8988T (cell line): ENCODE data around the gene SARS1.
"Not testable (repeated sequence)": the region's sequence is repeated elsewhere in the genome, so short reads cannot be mapped to it uniquely, and the experiment has no call there.

Source experiments
- DNase-seq: peaks from one replicate; pipeline ENCODE4 v3.0.0; 2011

SARS1 gene

DNA sequence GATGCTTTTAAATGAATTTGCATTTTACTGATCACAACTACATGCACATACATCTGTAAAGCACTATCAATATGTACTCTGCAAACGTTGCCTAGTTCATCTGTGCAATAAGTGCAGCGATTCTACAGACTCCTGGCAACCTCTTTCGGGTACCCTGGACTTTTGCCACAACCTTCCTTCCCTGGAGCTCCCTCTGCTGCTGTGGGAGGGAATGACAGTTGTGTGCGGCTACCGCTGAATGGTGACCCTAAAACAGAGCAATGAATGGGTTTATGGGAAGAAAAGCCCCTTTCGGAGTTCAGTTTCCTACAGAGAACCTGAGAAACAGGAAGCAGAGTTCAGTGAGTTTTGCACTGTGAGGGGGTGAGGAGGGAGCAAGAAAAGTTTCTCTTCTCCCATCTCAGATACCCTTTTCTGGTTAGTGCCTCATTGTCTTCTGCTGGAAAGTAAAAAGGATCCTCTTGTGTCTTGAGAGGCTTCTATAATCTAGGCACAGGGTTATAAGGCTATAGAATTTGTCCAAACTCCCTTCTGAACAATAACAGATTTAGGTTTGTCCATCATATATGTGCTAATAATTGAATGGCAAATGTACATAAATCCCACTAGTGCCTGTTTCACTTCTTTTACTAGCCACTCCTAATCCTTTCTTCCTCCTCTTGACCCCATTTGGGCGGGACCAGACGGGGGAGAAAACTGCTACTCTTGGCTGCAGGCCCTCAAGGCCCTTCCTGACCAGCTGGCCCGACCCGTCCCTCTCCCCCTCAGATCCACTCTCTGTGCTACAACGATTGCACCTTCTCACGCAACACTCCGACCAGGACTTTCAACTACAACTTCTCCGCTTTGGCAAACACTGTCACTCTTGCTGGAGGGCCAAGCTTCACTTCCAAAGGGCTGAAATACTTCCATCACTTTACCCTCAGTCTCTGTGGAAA, 19.8 kb upstream of the SARS1 start:
- no peak for DNase-seq

DNA sequence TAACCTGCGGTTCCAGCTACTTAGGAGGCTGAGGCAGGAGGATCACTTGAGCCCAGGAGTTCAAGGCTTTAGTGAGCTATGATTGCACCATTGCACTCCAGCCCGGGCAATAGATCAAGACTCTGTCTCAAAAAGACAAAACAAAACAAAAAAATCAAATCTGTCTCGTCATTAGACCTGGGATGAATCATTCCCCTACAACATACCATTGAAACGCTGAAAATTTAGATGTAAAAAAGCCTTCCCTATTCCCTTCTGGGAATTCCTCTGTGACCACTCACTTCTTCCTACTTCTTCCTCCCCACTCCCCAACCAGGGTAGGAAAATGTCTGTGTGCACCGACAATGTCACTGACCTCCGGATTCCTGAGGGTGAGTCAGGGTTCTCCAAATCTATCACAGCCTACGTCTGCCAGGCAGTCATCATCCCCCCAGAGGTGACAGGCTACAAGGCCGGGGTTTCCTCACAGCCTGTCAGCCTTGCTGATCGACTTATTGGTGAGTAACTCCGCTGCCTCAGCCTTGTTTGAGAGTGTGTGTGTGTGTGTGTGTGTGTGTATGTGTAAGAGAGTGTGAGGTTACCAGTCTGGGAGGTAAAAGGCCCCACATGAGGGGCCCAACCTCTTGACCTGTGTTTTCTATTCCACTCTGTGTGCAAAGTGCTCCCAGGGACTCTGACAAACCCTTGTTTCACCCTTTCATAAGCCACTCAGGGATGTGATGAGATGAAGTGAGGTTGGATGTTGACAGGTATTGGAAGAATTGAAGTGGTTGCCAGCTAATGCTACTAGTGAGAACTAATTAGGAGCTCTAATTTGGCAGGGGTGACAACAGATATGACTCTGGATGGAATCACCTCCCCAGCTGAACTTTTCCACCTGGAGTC, 16.3 kb upstream of the SARS1 start:
- peak; percentile 49 for DNase-seq

DNA sequence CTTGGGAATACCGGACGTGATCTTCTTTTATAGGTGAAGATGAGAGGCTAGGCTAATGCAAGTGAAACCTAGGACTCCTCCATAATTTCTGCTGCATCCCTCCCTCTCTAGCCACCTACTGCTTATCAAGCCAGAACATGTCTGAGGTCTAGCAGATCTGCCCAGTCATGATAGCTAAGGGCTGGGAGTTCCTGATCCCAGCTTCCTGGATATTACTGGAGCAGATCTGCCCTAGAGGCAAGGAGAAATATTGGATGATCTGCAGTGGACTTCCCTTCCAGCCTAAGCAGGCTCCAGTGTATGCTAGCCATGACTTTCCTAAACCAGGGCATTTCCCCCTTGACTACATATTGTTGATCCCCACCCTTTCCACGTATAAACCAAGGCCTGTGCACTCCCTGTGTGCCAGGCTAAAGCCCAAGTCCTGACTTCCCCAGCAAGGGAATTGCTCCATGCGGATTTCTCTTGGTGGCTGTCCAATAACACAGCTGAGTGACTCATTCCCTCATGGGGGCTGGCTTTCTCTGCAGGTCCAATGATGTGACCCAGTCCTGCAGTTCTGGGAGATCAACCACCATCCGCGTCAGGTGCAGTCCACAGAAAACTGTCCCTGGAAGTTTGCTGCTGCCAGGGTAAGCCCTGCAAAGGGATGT, 15.5 kb upstream of the SARS1 start:
- DNase-seq = no peak

DNA sequence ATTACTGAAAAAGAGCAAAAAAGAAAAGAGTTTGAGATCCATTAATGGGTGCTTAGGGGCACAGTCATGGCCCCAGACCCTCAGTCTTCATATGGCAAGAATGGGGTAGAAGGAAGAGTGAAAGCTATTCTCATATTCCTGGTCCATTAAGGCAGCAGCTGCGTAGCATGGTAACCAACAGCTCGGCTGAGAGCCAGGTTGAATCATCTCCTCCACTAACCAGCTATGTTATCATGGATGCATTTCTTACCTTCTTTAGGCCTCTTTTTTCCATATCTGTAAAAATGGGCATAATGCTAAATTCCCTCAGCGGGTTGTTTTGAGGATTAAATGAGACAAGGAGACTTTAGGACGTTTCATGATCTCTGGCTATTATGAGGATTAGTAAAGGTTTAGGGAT, 15.0 kb upstream of the SARS1 start:
- DNase-seq = no peak

DNA sequence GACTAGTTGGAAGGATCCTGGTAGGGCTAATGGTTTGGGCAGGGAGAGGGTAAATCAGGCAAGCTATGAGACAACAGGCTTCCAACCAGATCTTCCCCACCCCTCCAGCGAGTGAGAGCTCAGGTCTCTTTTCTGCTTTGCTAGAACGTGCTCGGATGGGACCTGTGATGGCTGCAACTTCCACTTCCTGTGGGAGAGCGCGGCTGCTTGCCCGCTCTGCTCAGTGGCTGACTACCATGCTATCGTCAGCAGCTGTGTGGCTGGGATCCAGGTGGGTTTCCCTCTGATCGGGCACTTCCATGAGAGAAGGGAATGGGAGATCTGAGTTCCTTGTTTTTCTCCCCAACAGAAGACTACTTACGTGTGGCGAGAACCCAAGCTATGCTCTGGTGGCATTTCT, 14.0 kb upstream of the SARS1 start:
- DNase-seq = no peak

DNA sequence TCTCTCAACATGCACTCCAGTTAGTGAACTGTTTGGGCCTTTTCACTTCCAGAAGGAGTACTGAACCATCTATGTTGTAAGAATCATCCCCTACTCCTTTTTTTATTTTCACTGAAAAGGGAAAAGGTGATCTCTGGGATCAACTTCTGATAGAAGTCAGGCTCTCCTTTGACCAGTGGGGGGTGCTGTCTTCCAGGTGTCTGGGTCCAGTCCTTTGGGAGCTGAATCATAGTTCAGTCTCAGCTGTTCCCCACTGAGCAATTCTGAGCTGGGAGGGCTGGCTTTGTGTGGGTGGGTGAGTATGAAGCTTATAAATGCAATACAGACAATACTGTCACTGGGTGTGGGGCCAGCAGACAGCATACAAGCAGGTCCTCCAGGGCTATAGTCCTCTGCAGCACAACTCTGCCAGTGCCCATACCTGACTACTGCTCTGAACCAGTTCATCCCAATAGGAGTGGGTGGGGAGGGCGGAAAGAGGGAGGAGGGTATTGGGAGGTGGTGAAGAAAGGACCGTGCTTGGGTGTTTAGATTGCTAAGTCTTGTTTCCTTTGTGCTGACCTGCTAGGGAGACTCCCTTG, 12.5 kb upstream of the SARS1 start:
- peak; percentile 38 for DNase-seq

DNA sequence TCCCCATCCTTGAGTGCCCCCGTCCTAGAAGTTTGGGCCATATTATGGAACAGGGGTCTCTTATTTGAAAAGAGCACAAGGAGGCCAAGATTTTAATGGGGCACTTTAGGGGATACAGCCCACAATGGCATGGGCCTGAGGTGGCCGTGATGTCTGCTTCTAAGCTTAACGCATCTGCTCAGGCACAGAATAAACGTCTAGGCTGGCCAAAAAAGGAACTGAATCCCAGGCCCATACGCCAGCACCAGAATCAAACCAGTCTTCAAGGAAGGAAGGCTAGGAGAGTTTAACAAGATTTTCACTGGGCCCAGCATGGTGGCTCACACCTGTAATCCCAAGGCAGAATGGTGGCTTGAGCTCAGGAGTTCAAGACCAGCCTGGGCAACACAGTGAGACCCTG, 9.2 kb upstream of the SARS1 start:
- no peak for DNase-seq

DNA sequence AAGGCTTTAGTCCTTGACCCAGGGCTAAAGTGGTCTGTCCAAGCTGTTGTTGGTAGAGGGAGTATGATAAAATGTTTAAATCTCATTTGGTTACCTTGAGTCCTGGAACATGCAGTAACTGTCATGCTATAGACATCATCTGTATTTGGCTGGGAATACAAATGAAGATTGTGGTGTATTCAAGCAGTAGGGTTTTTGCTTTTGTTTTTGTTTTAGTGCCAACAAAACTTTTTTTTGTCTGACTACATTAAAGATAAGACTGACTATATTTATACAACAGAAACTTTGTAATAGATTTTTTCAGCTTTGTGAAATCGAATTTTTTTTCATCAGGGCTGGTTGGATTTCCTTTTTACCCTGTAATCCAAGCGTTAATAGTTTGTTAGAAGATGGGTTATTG, 7.4 kb upstream of the SARS1 start:
- DNase-seq = no peak

DNA sequence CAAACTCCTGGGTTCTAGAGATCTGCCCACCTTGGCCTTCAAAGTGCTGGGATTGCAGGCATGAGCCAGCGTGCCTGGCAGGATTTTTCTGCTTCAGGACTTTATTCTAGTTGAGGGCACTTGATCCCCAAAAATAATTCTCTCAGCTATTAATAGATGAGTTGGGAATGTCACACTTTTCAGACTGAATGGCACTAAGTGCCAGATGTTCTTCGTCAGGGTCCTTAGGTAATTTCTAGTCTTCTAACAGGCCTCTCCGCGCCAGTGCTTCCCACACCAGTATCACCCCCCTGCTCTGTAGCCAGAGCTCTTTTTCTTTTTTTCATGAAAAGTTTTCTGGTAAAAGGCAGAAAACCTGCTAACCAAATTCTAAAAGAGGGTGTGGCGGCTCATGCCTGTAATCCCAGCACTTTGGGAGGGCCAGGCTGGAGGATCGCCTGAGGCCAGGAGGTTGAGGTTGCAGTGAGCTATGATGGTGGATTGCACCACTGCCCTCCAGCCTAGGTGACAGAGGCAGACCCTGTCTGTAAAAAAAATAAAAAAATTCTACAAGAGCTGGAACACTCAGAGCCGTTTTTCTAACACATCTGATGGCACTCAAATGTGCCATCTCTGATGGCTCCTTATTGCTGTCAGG, 6.1 kb upstream of the SARS1 start:
- no peak for DNase-seq

DNA sequence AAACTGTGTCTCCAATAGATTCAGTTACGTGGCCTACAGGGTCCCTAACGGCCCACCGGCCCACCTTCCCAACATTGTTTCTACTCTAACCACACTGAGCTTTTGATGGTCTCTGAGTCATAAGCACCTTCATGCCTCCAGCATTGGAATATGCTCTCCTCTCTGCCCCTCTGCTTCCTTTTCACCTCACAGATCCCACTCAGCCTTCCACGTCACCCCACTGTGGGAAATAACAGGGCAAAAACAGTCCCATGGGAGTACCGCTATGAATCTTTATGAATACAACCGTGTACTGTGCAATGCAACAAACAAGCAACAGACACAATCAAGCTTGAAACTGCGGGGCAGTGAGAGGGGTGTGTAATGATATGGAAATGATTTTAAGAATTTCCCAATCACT, 5.3 kb upstream of the SARS1 start:
- DNase-seq = no peak

DNA sequence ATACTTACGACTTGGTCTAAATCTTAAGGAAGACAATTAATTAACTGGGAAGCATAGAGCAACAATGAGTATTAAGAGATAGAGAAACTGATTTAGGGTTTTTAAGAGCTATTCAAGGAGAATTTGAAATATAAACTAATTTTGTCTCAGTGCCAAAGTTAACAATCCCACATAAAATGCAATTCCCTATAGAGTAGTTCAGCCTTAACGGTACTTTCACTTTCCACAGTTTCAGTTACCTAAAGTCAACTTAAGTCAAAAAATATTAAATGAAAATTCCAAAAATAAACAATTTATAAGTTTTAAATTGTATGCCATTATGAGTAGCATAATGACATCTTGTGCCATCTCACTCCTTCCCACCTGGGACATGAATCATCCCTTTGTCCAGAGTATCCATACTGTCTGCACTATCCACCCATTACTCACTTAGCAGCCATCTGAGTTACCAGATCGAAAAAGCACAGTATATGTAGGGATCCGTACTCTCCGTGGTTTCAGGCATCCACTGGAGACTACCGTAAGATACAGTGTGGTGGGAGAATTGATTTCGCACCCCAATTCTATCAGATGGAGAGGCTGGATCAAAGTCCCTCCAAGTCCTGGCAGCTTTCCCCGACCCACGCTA, 4.8 kb upstream of the SARS1 start:
- no peak for DNase-seq

DNA sequence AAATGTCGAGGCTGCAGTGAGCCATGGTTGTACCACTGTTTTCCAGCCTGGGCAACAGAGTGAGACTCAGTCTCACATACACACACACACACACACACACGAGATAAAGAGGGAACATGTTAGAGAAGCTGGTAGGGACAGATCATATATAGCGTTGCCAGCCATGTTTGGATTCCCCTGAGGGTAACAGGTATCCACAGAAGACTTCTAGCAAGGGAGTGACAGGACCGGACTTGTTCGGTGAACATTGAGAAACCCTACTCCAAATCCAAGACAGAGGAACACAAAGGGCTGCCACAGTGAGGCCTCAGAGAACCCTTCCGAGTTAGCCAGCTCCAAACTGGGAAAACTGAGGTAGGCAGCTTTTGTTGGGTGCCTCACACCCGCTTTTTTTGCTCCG, 3.7 kb upstream of the SARS1 start:
- no peak for DNase-seq

DNA sequence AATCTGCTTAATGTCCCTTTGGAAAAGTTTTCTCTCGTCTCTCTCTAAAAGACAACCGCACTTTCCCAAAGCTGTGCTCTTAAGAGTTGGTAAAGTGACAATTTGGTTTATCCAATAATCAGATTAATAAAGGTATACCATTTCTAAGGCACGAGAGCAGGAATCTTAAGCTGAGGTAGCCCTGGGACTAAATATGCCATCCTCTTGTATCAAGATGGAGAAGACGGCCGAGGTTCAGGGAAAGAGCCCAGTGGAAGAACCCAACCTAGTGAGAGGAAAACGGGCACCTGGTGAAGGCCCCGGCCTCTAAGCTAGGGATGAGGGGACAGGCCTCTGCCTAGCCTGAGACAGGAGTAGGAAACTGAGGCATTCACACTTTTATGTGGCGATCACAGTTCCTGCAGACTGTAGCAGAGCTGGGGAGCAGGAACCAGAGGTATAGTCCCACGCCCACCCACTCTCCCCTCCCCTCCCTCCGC, 334 bp upstream of the SARS1 start:
- no peak for DNase-seq

DNA sequence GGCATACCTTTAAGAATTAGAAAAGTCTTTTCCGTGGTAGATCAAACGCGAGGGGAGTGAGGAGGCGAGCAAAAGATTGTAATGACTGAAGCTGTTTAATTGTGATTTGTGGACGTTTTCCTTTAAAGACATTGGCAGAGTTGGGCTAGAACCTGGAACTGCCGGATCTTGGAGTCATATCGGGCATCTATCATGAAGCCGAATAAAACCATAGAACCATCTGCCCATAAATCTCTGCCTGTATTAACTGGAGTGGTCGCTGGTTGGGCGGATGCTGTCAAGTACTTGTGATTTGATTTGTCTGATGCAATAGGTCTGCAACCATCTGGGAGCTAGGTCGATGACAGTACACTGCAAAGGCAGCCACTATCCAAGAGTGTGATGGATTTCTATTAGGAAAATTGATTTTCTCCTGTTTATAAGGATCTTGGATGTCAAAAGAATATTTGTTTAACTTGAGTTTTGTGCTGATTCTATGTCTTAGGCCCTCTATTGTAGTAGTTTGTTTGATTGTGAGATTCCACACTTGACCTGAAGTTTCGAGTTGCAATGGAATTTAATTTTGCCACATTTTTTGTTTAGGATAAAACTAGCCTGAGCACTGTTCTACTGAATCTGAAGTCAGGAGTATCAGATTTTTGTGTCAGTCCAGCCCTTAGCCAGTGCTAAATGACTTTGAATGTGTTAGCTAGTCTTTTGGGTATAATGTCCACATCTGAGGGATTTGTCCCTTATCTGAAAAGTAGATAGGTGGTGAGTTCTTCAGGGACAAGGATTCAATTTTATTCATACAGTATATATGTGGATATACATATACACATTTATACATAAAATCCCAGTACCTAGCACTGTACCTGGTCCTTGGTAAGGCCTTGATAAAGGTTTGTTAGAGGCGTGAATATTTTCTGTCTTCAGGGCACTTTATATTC, 1.2 kb downstream of the SARS1 start:
- no peak for DNase-seq

DNA sequence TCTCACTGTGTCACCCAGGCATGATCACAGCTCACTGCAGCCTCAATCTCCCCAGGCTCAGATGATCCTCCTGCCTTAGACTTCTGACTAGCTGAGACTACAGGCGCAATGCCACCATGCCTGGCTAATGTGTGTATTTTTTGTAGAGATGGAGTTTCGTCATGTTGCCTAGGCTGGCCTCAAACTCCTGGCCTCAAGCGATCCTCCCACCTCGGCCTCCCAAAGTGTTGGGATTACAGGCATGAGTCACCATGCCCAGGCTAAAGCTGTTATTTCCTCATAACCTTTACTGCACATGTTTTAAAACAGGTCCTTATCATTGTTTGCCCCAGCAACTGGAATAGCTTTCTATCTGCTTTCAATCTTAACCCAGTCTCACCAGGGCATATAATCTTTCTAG, 2.9 kb downstream of the SARS1 start:
- DNase-seq = no peak

DNA sequence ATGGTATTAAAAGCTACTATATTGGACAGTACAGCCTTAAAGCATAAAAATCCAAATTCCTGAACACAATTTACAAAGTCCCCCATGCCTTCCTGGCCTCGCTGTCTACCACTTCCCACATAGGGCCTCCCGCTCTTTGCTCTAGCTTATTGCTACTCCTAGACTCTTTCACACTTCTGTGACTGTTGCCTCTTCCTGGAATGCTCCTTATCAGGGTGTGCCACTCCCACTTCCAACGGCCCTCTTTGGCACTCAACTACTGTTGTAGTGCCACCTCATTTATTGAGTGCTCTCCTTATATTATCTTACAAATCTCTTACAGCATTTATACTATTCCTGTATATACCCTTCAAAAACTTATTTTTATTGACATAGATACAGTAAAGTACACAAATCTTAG, 4.8 kb downstream of the SARS1 start:
- DNase-seq = no peak

DNA sequence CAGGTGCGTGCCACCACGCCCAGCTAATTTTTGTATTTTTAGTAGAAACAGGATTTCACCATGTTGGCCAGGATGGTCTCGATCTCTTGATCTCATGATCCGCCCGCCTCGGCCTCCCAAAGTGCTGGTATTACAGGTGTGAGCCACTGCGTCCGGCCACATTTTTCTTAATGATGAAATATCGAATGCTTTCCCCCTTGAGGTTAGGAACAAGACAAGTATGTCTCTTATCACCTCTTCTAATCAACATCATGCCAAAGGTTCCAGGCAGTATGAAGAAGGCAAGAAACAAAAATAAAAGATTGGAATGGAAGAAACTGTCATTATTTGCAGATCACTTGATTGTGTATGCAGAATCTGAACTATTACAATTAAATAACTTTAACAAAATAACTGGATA, 7.5 kb downstream of the SARS1 start:
- not testable (repeated sequence) for DNase-seq

DNA sequence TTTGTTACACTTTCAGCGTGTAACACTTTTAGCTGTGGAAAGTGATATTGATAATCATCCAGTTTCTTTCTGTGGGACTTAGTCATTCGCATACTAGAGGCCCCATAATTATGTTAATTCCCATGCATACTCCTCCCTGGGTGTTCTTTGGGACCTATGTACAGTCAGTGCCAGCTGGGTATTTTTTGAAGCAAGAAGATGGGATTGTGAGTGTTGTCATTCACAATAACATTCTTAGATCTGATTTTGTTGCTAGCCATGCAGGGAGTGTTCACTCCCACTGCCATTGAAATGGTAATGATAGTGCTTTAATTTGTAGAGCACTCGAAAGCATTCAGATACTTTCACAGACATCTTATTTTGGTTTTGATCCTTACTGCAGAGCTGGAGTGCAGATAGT, 11.6 kb downstream of the SARS1 start:
- DNase-seq = no peak

DNA sequence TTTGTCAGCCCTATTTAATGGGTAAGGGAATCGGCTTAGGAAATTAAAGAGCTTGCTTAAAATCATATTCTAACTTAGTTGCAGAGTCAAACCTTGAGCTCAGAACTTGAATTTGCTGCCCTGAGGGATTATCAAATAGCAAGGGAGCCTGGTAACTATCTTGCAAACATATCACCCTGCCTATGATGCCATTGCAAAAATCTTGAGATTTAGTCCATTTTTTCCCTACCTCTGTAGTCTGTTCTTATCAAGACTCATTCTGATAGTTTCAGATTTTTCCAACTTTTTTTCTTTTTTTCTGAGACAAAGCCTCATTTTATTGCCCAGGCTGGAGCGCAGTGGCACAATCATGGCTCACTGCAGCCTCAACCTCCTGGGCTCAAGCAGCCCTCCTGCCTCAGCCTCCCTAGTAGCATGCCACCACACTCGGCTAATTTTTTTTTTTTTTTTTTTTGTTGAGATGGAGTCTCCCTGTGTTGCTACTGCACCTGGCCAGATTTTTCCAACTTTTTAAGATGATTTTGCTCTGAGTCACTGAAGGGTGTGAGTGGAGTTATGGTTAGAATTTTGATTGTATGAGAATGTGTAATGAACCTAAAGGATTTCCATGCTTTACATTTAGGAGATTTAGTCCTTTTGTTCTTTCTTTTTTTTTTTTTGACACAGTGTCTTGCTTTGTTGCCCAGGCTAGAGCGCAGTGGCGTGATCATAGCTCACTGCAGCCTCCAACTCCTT, 12.2 kb downstream of the SARS1 start:
- no peak for DNase-seq

DNA sequence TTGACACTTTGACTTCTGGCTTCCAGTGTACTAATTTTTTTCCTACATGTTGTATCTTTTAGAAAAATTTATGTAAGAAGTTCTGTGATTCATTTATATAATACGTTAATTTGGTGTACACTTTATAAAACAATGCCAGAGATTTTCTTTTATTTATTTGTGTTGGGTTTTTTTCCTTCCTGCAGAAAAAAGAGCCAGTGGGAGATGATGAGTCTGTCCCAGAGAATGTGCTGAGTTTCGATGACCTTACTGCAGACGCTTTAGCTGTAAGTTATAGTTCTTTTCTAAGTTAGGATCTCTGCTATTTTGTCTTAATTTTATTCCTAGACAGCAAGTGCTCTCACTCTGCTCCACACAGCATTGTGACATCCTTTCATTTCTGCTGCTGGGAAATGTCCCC, 14.4 kb downstream of the SARS1 start:
- no peak for DNase-seq
